Measurements from ENCODE around the gene COL5A1.
A peak's percentile ranks its signal among the peaks of the same experiment; 100 is the strongest.

Gene COL5A1

GRCh38 chr9:134730011-134730760, 88.6 kb downstream of the COL5A1 start:
- Histone ChIP-seq H3K79me2 (ENCODE audit: control insufficient read depth, insufficient read depth, low read length, unreplicated experiment) (peaks cover 34% of the 10 kb centered on the region), H2AFZ (ENCODE audit: low read length, unreplicated experiment) (no peak overlapping the region), H3K4me3 (ENCODE audit: low read depth, low read length) (no peak overlapping the region), H3K27me3 (ENCODE audit: insufficient read depth, low read length) (no peaks in the 10 kb centered on the region), H3K27ac (ENCODE audit: low read depth, low read length) (peak overlapping the region; percentile 26; the same call in 1 of the 2 replicates), H3K36me3 (ENCODE audit: insufficient read depth, low read length) (peaks cover 38% of the 10 kb centered on the region; the same call in 1 of the 2 replicates), H3K4me1 (ENCODE audit: control insufficient read depth, insufficient read depth, low read length, unreplicated experiment) (peaks cover 36% of the 10 kb centered on the region)

GRCh38 chr9:134730761-134731496, 89.3 kb downstream of the COL5A1 start:
- Histone ChIP-seq H3K4me1 (ENCODE audit: control insufficient read depth, insufficient read depth, low read length, unreplicated experiment) (peaks cover 36% of the 10 kb centered on the region), H2AFZ (ENCODE audit: low read length, unreplicated experiment) (no peak overlapping the region), H3K79me2 (ENCODE audit: control insufficient read depth, insufficient read depth, low read length, unreplicated experiment) (peaks cover 28% of the 10 kb centered on the region), H3K27ac (ENCODE audit: low read depth, low read length) (peak overlapping the region; percentile 26; the same call in 1 of the 2 replicates), H3K36me3 (ENCODE audit: insufficient read depth, low read length) (peaks cover 33% of the 10 kb centered on the region; the same call in 1 of the 2 replicates), H3K4me3 (ENCODE audit: low read depth, low read length) (no peak overlapping the region), H3K27me3 (ENCODE audit: insufficient read depth, low read length) (no peaks in the 10 kb centered on the region)

- no peak overlapping the region for H3K27ac ChIP-seq (ENCODE audit: low read depth, low read length)
- no peak overlapping the region for H2AFZ ChIP-seq (ENCODE audit: low read length, unreplicated experiment)
- no peak overlapping the region for H3K4me3 ChIP-seq (ENCODE audit: low read depth, low read length)
- H3K36me3 ChIP-seq (ENCODE audit: insufficient read depth, low read length), result peaks cover 38% of the 10 kb centered on the region
- no peaks in the 10 kb centered on the region for H3K27me3 ChIP-seq (ENCODE audit: insufficient read depth, low read length)
- peaks cover 36% of the 10 kb centered on the region for H3K4me1 ChIP-seq (ENCODE audit: control insufficient read depth, insufficient read depth, low read length, unreplicated experiment)
- peaks cover 21% of the 10 kb centered on the region for H3K79me2 ChIP-seq (ENCODE audit: control insufficient read depth, insufficient read depth, low read length, unreplicated experiment)
Observed at GRCh38 chr9:134731497-134732391, 90.1 kb downstream of the COL5A1 start.

- no peak overlapping the region for H3K4me3 ChIP-seq (ENCODE audit: low read depth, low read length)
- H3K36me3 ChIP-seq (ENCODE audit: insufficient read depth, low read length), result peaks cover 34% of the 10 kb centered on the region
- no peak overlapping the region for H2AFZ ChIP-seq (ENCODE audit: low read length, unreplicated experiment)
- peaks cover 13% of the 10 kb centered on the region for H3K79me2 ChIP-seq (ENCODE audit: control insufficient read depth, insufficient read depth, low read length, unreplicated experiment)
- H3K27ac ChIP-seq (ENCODE audit: low read depth, low read length), result no peak overlapping the region
- H3K27me3 ChIP-seq (ENCODE audit: insufficient read depth, low read length), result no peaks in the 10 kb centered on the region
- peaks cover 36% of the 10 kb centered on the region for H3K4me1 ChIP-seq (ENCODE audit: control insufficient read depth, insufficient read depth, low read length, unreplicated experiment)
Observed at GRCh38 chr9:134732392-134733110, 90.9 kb downstream of the COL5A1 start.

- Histone ChIP-seq H3K27me3 (ENCODE audit: insufficient read depth, low read length) (no peaks in the 10 kb centered on the region), H3K4me1 (ENCODE audit: control insufficient read depth, insufficient read depth, low read length, unreplicated experiment) (peaks cover 36% of the 10 kb centered on the region), H3K4me3 (ENCODE audit: low read depth, low read length) (no peak overlapping the region), H3K36me3 (ENCODE audit: insufficient read depth, low read length) (peaks cover 24% of the 10 kb centered on the region), H2AFZ (ENCODE audit: low read length, unreplicated experiment) (no peak overlapping the region), H3K79me2 (ENCODE audit: control insufficient read depth, insufficient read depth, low read length, unreplicated experiment) (peaks cover 12% of the 10 kb centered on the region), H3K27ac (ENCODE audit: low read depth, low read length) (no peak overlapping the region)
Observed at GRCh38 chr9:134733480-134734232, 92.1 kb downstream of the COL5A1 start.

- Histone ChIP-seq H3K27ac (ENCODE audit: low read depth, low read length) (no peak overlapping the region), H3K79me2 (ENCODE audit: control insufficient read depth, insufficient read depth, low read length, unreplicated experiment) (peaks cover 12% of the 10 kb centered on the region), H2AFZ (ENCODE audit: low read length, unreplicated experiment) (no peak overlapping the region), H3K4me3 (ENCODE audit: low read depth, low read length) (no peak overlapping the region), H3K27me3 (ENCODE audit: insufficient read depth, low read length) (no peaks in the 10 kb centered on the region), H3K36me3 (ENCODE audit: insufficient read depth, low read length) (peaks cover 24% of the 10 kb centered on the region), H3K4me1 (ENCODE audit: control insufficient read depth, insufficient read depth, low read length, unreplicated experiment) (peaks cover 36% of the 10 kb centered on the region)
Observed at GRCh38 chr9:134734270-134734669, 92.7 kb downstream of the COL5A1 start.

- H3K4me1 ChIP-seq (ENCODE audit: control insufficient read depth, insufficient read depth, low read length, unreplicated experiment), result peaks cover 27% of the 10 kb centered on the region
- no peak overlapping the region for H3K27ac ChIP-seq (ENCODE audit: low read depth, low read length)
- peaks cover 7% of the 10 kb centered on the region for H3K79me2 ChIP-seq (ENCODE audit: control insufficient read depth, insufficient read depth, low read length, unreplicated experiment)
- peaks cover 21% of the 10 kb centered on the region for H3K36me3 ChIP-seq (ENCODE audit: insufficient read depth, low read length)
- no peak overlapping the region for H2AFZ ChIP-seq (ENCODE audit: low read length, unreplicated experiment)
- H3K4me3 ChIP-seq (ENCODE audit: low read depth, low read length), result no peak overlapping the region
- H3K27me3 ChIP-seq (ENCODE audit: insufficient read depth, low read length), result no peaks in the 10 kb centered on the region
Observed at GRCh38 chr9:134735441-134736175, 94.0 kb downstream of the COL5A1 start.

GRCh38 chr9:134736791-134737497, 95.3 kb downstream of the COL5A1 start:
- H3K4me1 ChIP-seq (ENCODE audit: control insufficient read depth, insufficient read depth, low read length, unreplicated experiment), result peaks cover 21% of the 10 kb centered on the region
- no peak overlapping the region for H2AFZ ChIP-seq (ENCODE audit: low read length, unreplicated experiment)
- no peaks in the 10 kb centered on the region for H3K27me3 ChIP-seq (ENCODE audit: insufficient read depth, low read length)
- H3K36me3 ChIP-seq (ENCODE audit: insufficient read depth, low read length), result peaks cover 17% of the 10 kb centered on the region
- peaks cover 5% of the 10 kb centered on the region for H3K79me2 ChIP-seq (ENCODE audit: control insufficient read depth, insufficient read depth, low read length, unreplicated experiment)
- no peak overlapping the region for H3K27ac ChIP-seq (ENCODE audit: low read depth, low read length)
- no peak overlapping the region for H3K4me3 ChIP-seq (ENCODE audit: low read depth, low read length)

Data from ACC112 (cell line).